WTC11 (cell line): ENCODE measurements around the gene B3GAT1. TPM values are rescaled to one million over a fixed set of nuclear protein-coding genes. Genes with fewer than 3 reads are reported as not detected.

ENCODE experiments used
- ATAC-seq: fragments of 200-7000 bp; cut with Tn5 transposase; 2 replicates; pipeline ENCODE4 v1.10.0; 2021; ENCODE audit warnings: mild to moderate bottlenecking, moderate library complexity
- CTCF ChIA-PET: fragments of 300-600 bp; sonication (Branson Sonifier 250); formaldehyde crosslinking; loops from one replicate; lab custom pipeline; 2021; ENCODE audit warnings: antibody characterized with exemption; lab: Charles Lee
- POLR2A ChIA-PET: fragments of 350-600 bp; sonication (Branson Sonifier 250); formaldehyde crosslinking; loops from one replicate; lab custom pipeline; 2021; ENCODE audit warnings: antibody characterized with exemption; lab: Charles Lee
- DNase-seq: peaks from one replicate; pipeline ENCODE4 v3.0.0; 2021; ENCODE audit warnings: low spot score
- H3K27ac Mint-ChIP-seq: 2 replicates; pipeline ENCODE4 v1.8.0; 2021; ENCODE audit warnings: mixed read lengths
- H3K27me3 Mint-ChIP-seq: 2 replicates; pipeline ENCODE4 v1.8.0; 2021; ENCODE audit warnings: low read depth, mild to moderate bottlenecking, moderate library complexity, mixed read lengths
- H3K36me3 Mint-ChIP-seq: 2 replicates; pipeline ENCODE4 v1.8.0; 2021; ENCODE audit warnings: mixed read lengths
- H3K4me1 Mint-ChIP-seq: 2 replicates; pipeline ENCODE4 v1.8.0; 2022; ENCODE audit warnings: mixed read lengths
- H3K4me3 Mint-ChIP-seq: 2 replicates; pipeline ENCODE4 v1.8.0; 2021; ENCODE audit warnings: mild to moderate bottlenecking, moderate library complexity, mixed read lengths
- H3K9me3 Mint-ChIP-seq: 2 replicates; pipeline ENCODE4 v1.8.0; 2021; ENCODE audit warnings: mixed read lengths
- JAZF1 ChIP-seq: fragments of 250-450 bp; sonication (Bioruptor Pico); IDR thresholded peaks from 2 replicates; pipeline ENCODE4 v1.9.0; 2021; ENCODE audit warnings: moderate library complexity, mild to moderate bottlenecking, inconsistent platforms
- JUN ChIP-seq: sonication (generic); formaldehyde crosslinking; IDR thresholded peaks from 2 replicates; pipeline ENCODE4 v1.8.0; 2023; ENCODE audit warnings: mild to moderate bottlenecking, missing genetic modification reagents
- MXD4 ChIP-seq: fragments of 250-450 bp; sonication (Bioruptor Pico); IDR thresholded peaks from 2 replicates; pipeline ENCODE4 v1.8.0; 2021; ENCODE audit warnings: mild to moderate bottlenecking, moderate library complexity, borderline replicate concordance
- PRRX2 ChIP-seq: fragments of 250-450 bp; sonication (Bioruptor Pico); IDR thresholded peaks from 2 replicates; pipeline ENCODE4 v1.8.0; 2021; ENCODE audit warnings: mild to moderate bottlenecking
- TP53 ChIP-seq: sonication (generic); formaldehyde crosslinking; IDR thresholded peaks from 2 replicates; pipeline ENCODE4 v1.8.1; 2023; ENCODE audit warnings: mild to moderate bottlenecking, missing genetic modification reagents
- ZNF396 ChIP-seq: fragments of 250-450 bp; sonication (Bioruptor Pico); IDR thresholded peaks from 2 replicates; pipeline ENCODE4 v1.8.0; 2021; ENCODE audit warnings: mild to moderate bottlenecking, moderate library complexity, borderline replicate concordance
- total RNA-seq: library from RNA; stranded (reverse); gene quantifications from 3 replicates; pipeline ENCODE4 v1.2.3, GENCODE V29; 2021
- TF ChIP-seq, protein P1 (sequence below): sonication (generic); formaldehyde crosslinking; IDR thresholded peaks from 2 replicates; pipeline ENCODE4 v1.8.1; 2023; ENCODE audit warnings: mild to moderate bottlenecking, missing genetic modification reagents, moderate library complexity
- TF ChIP-seq, protein P2 (sequence below): sonication (generic); formaldehyde crosslinking; IDR thresholded peaks from 2 replicates; pipeline ENCODE4 v1.8.0; 2023; ENCODE audit warnings: missing genetic modification reagents
- TF ChIP-seq, protein P3 (sequence below): sonication (generic); formaldehyde crosslinking; IDR thresholded peaks from 2 replicates; pipeline ENCODE4 v1.8.0; 2023; ENCODE audit warnings: mild to moderate bottlenecking, missing genetic modification reagents
- TF ChIP-seq, protein P4 (sequence below): sonication (generic); formaldehyde crosslinking; conservative IDR thresholded peaks from 2 replicates; pipeline ENCODE4 v1.8.1; 2022; ENCODE audit warnings: mild to moderate bottlenecking, missing genetic modification reagents
- TF ChIP-seq, protein P5 (sequence below): sonication (generic); formaldehyde crosslinking; IDR thresholded peaks from 2 replicates; pipeline ENCODE4 v1.8.1; 2022; ENCODE audit warnings: low read depth, mild to moderate bottlenecking, moderate library complexity, missing genetic modification reagents, borderline replicate concordance
- TF ChIP-seq, protein P6 (sequence below): sonication (generic); formaldehyde crosslinking; IDR thresholded peaks from 2 replicates; pipeline ENCODE4 v1.8.0; 2023; ENCODE audit warnings: missing genetic modification reagents, mild to moderate bottlenecking, borderline replicate concordance
- TF ChIP-seq, protein P7 (sequence below): fragments of 250-450 bp; sonication (Bioruptor Pico); IDR thresholded peaks from 2 replicates; pipeline ENCODE4 v1.9.0; 2021; ENCODE audit warnings: mild to moderate bottlenecking

The B3GAT1 gene
- total RNA-seq, 1 experiment from 2014 or later: 30.0 TPM

DNA sequence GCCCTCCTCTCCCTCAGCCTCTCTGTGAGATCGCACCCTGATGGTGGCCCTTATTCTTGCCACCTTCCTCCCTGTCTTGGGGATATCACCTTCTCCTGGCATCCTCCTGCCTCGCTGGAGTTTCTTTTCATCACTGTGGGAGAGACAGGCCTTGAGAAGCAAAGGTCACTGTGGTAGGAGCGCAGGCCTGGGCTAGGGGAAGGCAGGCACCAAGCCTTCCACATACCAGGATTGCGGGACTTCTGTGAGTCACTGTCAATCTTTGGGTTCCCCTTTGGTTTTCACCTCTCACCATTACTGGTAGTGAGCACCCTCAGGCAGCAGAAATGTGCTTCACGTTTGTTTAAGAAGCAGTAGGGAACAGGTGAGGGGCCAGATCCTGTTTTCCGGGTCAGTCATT, 31.2 kb upstream of the B3GAT1 start:
- no peak for TF ChIP-seq JAZF1 (CRISPR knock-in tag)
- TF ChIP-seq, all 79 proteins: peak for 0
- Mint-ChIP-seq H3K27ac (no peak overlapping the region; the same call in 1 of the 2 replicates), H3K9me3 (peaks cover 6% of the 10 kb centered on the region), H3K36me3 (no peaks in the 10 kb centered on the region), H3K4me3 (no peak overlapping the region), H3K27me3 (no peaks in the 10 kb centered on the region; the same call in 1 of the 2 replicates), H3K4me1 (peaks cover 9% of the 10 kb centered on the region)
- ChIA-PET POLR2A (no interaction called here), CTCF (no interaction called here)
- DNase-seq: no peak
- ATAC-seq: no peak

DNA sequence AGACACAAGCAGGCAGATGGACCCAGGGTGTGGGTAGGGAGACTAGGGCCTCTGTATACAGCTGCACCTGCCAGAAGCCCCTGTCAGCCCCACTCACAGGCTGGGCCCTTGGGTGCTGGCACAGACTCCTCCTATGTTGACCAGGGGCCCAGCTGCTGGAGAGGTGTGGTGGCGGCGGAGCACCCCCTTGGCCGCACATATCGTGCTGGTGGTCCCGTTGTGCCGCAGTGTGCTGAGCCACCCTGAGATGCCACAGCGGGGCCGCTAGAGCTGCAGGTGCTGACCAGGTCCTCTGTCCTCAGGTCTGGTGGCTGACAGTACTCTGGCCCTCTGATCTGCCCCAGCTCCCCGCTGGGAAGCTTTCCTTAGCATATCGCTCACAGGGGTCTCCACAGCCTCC, 30.2 kb upstream of the B3GAT1 start:
- POLR2A ChIA-PET: no interaction called here
- Mint-ChIP-seq H3K4me3 (no peak overlapping the region), H3K4me1 (peaks cover 9% of the 10 kb centered on the region), H3K36me3 (no peaks in the 10 kb centered on the region), H3K27me3 (no peaks in the 10 kb centered on the region; the same call in 1 of the 2 replicates), H3K27ac (no peak overlapping the region), H3K9me3 (peaks cover 6% of the 10 kb centered on the region)
- TF ChIP-seq, protein P1, sequence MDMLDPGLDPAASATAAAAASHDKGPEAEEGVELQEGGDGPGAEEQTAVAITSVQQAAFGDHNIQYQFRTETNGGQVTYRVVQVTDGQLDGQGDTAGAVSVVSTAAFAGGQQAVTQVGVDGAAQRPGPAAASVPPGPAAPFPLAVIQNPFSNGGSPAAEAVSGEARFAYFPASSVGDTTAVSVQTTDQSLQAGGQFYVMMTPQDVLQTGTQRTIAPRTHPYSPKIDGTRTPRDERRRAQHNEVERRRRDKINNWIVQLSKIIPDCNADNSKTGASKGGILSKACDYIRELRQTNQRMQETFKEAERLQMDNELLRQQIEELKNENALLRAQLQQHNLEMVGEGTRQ (CRISPR knock-in tag): no peak
- TF ChIP-seq, protein P2, sequence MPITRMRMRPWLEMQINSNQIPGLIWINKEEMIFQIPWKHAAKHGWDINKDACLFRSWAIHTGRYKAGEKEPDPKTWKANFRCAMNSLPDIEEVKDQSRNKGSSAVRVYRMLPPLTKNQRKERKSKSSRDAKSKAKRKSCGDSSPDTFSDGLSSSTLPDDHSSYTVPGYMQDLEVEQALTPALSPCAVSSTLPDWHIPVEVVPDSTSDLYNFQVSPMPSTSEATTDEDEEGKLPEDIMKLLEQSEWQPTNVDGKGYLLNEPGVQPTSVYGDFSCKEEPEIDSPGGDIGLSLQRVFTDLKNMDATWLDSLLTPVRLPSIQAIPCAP (CRISPR knock-in tag): no peak
- TF ChIP-seq PRRX2 (CRISPR knock-in tag) (no peak), MXD4 (CRISPR knock-in tag) (no peak), JUN (CRISPR knock-in tag) (no peak)
- TF ChIP-seq, protein P3, sequence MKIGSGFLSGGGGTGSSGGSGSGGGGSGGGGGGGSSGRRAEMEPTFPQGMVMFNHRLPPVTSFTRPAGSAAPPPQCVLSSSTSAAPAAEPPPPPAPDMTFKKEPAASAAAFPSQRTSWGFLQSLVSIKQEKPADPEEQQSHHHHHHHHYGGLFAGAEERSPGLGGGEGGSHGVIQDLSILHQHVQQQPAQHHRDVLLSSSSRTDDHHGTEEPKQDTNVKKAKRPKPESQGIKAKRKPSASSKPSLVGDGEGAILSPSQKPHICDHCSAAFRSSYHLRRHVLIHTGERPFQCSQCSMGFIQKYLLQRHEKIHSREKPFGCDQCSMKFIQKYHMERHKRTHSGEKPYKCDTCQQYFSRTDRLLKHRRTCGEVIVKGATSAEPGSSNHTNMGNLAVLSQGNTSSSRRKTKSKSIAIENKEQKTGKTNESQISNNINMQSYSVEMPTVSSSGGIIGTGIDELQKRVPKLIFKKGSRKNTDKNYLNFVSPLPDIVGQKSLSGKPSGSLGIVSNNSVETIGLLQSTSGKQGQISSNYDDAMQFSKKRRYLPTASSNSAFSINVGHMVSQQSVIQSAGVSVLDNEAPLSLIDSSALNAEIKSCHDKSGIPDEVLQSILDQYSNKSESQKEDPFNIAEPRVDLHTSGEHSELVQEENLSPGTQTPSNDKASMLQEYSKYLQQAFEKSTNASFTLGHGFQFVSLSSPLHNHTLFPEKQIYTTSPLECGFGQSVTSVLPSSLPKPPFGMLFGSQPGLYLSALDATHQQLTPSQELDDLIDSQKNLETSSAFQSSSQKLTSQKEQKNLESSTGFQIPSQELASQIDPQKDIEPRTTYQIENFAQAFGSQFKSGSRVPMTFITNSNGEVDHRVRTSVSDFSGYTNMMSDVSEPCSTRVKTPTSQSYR: no peak
- TF ChIP-seq, protein P4, sequence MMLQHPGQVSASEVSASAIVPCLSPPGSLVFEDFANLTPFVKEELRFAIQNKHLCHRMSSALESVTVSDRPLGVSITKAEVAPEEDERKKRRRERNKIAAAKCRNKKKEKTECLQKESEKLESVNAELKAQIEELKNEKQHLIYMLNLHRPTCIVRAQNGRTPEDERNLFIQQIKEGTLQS (CRISPR knock-in tag): no peak
- TF ChIP-seq, protein P5, sequence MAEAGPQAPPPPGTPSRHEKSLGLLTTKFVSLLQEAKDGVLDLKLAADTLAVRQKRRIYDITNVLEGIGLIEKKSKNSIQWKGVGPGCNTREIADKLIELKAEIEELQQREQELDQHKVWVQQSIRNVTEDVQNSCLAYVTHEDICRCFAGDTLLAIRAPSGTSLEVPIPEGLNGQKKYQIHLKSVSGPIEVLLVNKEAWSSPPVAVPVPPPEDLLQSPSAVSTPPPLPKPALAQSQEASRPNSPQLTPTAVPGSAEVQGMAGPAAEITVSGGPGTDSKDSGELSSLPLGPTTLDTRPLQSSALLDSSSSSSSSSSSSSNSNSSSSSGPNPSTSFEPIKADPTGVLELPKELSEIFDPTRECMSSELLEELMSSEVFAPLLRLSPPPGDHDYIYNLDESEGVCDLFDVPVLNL (CRISPR knock-in tag): no peak
- DNase-seq: no peak
- no peak for ATAC-seq
- CTCF ChIA-PET: no interaction called here

DNA sequence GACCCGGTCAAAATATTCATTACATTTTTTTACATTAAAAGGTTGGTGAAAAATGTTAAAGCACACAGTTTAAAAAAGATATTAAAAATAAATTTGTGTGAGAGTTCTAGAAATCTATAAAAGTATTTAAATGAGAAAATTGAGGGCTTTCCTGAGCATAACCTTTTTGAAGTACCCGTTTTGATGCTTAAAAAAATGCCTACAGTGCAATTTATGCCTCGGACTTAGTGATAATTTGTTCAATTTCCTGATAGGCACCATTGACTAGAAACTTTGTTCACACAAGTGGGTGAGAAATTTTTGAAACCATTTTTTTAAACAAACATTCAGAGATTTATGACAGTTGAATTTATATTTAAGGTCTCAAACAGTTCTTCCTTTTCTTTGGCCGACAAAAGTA, 29.7 kb upstream of the B3GAT1 start:
- peaks cover 9% of the 10 kb centered on the region for H3K4me1 Mint-ChIP-seq
- TF ChIP-seq, protein P6, sequence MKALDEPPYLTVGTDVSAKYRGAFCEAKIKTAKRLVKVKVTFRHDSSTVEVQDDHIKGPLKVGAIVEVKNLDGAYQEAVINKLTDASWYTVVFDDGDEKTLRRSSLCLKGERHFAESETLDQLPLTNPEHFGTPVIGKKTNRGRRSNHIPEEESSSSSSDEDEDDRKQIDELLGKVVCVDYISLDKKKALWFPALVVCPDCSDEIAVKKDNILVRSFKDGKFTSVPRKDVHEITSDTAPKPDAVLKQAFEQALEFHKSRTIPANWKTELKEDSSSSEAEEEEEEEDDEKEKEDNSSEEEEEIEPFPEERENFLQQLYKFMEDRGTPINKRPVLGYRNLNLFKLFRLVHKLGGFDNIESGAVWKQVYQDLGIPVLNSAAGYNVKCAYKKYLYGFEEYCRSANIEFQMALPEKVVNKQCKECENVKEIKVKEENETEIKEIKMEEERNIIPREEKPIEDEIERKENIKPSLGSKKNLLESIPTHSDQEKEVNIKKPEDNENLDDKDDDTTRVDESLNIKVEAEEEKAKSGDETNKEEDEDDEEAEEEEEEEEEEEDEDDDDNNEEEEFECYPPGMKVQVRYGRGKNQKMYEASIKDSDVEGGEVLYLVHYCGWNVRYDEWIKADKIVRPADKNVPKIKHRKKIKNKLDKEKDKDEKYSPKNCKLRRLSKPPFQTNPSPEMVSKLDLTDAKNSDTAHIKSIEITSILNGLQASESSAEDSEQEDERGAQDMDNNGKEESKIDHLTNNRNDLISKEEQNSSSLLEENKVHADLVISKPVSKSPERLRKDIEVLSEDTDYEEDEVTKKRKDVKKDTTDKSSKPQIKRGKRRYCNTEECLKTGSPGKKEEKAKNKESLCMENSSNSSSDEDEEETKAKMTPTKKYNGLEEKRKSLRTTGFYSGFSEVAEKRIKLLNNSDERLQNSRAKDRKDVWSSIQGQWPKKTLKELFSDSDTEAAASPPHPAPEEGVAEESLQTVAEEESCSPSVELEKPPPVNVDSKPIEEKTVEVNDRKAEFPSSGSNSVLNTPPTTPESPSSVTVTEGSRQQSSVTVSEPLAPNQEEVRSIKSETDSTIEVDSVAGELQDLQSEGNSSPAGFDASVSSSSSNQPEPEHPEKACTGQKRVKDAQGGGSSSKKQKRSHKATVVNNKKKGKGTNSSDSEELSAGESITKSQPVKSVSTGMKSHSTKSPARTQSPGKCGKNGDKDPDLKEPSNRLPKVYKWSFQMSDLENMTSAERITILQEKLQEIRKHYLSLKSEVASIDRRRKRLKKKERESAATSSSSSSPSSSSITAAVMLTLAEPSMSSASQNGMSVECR (CRISPR knock-in tag): no peak
- TF ChIP-seq ZNF396 (CRISPR knock-in tag) (no peak), TP53 (no peak)
- TF ChIP-seq, protein P3: no peak
- TF ChIP-seq, protein P7, sequence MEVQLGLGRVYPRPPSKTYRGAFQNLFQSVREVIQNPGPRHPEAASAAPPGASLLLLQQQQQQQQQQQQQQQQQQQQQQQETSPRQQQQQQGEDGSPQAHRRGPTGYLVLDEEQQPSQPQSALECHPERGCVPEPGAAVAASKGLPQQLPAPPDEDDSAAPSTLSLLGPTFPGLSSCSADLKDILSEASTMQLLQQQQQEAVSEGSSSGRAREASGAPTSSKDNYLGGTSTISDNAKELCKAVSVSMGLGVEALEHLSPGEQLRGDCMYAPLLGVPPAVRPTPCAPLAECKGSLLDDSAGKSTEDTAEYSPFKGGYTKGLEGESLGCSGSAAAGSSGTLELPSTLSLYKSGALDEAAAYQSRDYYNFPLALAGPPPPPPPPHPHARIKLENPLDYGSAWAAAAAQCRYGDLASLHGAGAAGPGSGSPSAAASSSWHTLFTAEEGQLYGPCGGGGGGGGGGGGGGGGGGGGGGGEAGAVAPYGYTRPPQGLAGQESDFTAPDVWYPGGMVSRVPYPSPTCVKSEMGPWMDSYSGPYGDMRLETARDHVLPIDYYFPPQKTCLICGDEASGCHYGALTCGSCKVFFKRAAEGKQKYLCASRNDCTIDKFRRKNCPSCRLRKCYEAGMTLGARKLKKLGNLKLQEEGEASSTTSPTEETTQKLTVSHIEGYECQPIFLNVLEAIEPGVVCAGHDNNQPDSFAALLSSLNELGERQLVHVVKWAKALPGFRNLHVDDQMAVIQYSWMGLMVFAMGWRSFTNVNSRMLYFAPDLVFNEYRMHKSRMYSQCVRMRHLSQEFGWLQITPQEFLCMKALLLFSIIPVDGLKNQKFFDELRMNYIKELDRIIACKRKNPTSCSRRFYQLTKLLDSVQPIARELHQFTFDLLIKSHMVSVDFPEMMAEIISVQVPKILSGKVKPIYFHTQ: no peak
- TF ChIP-seq, protein P1 (CRISPR knock-in tag): no peak

More for the DNA sequence above, 29.7 kb upstream of the B3GAT1 start:
- H3K27ac Mint-ChIP-seq: no peak overlapping the region
- peaks cover 6% of the 10 kb centered on the region for H3K9me3 Mint-ChIP-seq
- H3K27me3 Mint-ChIP-seq: no peaks in the 10 kb centered on the region; the same call in 1 of the 2 replicates
- ChIA-PET POLR2A (no interaction called here), CTCF (no interaction called here)
- H3K36me3 Mint-ChIP-seq: no peaks in the 10 kb centered on the region
- no peak for ATAC-seq
- no peak overlapping the region for H3K4me3 Mint-ChIP-seq
- DNase-seq: no peak
